Stimulated activated CD4-positive, alpha-beta T cell treated with anti-CD3 and anti-CD28 coated beads, Interleukin-4, amount 100 ng/mL, for 1 hour (primary cell): ENCODE results near the gene AKAP1.

ENCODE experiments used
- DNase-seq: peaks from one replicate; pipeline ENCODE4 v3.0.0-alpha.2; 2020

Gene AKAP1

GRCh38 chr17:57084802-57085447 is at the start of gene AKAP1:
TSS of gene AKAP1 (plus strand) at chr17:57085246. CDS start at chr17:57105465, 20,219 bp downstream.
- DNase-seq, result peak; percentile 94

GRCh38 chr17:57035971-57036481 is 49.0 kb upstream of the AKAP1 start:
- DNase-seq, result no peak

GRCh38 chr17:57037411-57037810 is 47.6 kb upstream of the AKAP1 start:
- DNase-seq, result no peak

DNA sequence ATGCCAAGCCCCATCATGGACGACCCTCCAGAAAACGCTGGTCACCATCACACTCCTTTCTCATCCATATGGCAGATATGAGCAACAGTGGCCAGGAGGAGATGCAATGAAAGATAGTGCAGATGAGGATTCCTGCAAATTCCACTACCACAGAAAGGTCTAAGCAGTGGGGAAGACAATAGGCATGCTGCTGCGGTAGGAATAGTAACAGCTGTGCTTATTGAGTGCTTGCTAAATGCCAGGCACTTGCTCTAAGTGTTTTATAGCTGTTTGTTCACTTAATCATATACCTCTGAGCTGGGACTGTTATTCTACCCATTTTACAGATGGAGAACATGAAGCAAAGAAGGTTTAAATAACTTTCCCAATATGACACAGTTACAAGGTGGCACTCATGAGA is 46.6 kb upstream of the AKAP1 start:
- DNase-seq, result no peak

- DNase-seq, result no peak
Observed at GRCh38 chr17:57040571-57040970, 44.5 kb upstream of the AKAP1 start.

DNA sequence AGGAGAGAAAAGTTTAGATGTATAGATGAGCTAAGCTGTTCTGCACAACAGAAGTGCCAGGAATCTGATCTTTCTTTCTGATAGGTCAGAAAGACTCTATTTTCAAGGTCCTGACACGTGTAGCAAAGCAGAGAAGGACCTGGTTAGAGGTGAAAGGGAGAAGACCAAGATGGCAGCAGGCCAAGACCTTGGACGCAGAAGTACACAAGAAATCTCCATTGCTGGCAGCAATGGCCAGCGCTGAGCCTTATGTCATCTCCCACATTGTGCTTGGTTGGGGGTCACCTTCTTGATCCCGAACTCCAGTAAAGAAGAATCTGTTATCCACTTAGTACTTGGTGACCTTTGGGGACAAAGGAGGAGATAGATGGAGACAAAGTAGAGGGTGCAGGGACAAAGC is 41.8 kb upstream of the AKAP1 start:
- no peak for DNase-seq

DNA sequence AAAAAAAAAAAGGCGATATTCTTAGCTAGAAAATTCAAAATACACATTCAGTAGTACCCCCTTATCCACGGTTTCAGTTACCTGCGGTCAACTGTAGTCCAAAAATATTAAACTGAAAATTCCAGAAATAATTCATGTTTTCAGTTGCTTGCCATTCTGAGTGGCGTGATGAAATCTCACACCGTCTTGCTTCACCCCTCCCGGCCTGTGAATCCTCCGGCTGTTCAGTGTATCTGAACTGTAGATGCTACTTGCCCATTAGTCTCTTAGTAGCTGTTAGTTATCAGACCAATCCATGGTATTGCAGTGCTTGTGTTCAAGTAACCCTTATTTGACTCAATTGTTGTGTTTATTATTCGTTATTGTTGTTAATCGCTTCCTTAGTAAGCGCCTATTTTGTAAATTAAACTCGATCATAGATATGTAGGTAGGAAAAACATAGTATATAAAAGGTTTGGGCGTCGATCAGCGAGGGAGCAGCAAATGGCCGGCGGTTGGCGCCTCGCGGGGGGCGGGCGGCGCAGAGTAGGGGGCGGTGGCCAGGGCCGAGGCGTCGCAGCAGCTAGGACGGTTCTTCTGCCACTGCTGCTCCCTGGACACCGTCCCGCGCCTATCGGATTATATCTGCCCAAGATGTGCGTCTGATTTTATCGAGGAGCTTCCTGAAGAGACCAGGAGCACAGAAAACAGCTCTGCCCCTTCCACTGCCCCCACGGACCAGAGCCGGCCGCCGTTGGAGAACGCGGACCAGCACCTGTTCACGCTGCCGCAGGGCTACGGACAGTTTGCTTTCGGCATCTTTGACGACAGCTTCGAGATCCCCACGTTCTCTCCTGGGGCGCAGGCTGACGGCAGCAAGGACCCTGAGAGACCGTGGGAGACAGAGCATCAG is 39.8 kb upstream of the AKAP1 start:
- no peak for DNase-seq

GRCh38 chr17:57045868-57046704 is 39.0 kb upstream of the AKAP1 start:
- DNase-seq, result peak; percentile 23

DNA sequence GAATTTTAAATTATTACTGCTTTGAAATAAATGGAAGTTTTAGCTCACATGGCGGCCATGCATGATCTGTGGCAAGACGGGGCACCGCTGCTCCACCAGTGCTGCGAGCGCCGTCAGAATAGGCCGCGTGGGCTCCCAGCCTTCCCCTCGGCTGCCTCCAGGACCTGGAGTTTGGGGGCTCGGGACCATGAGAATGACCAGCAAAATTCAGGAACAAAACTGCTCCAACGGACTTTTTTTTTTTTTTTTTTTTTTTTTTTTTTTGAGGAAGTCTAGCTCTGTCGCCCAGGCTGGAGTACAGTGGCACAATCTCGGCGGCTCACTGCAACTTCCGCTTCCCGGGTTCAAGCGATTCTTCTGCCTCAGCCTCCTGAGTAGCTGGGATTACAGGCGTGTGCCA is 38.3 kb upstream of the AKAP1 start:
- DNase-seq, result no peak

DNA sequence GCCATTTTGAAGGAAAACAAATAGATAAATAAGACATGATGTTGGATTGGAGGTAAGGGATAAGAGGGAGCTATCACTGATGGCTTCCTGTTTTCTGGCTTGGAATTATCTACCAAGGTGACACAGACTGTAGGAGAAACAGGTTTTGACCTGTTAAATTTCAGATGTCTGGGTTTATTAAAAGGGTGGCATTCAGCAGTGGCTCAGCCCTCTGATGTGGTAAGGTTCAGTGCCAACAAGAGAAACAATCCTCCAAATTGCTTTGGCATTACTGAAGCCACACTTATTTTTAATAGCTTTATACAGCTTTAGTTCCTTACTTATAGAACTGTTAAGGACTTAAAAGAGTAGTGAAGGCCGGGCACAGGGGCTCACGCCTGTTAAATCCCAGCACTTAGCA is 37.0 kb upstream of the AKAP1 start:
- DNase-seq, result no peak

DNA sequence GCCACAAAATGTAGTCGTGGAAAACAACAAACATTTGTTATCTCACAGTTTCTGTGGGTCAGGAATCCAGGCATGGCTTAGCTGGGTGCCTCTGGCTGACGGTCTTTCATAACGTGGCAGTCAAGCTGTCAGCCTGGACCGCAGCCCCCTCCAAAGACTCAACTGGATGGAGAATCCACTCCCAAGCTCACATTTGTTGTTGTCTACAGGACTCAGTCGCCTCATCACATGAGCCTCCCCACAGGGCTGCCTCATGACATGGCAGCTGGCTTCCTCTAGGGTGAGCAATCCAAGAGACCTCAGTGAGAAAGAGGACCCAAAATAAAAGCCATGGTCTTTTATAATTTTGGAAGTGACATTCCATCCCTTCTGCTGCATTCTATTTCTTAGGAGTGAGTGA is 34.7 kb upstream of the AKAP1 start:
- DNase-seq, result no peak

DNA sequence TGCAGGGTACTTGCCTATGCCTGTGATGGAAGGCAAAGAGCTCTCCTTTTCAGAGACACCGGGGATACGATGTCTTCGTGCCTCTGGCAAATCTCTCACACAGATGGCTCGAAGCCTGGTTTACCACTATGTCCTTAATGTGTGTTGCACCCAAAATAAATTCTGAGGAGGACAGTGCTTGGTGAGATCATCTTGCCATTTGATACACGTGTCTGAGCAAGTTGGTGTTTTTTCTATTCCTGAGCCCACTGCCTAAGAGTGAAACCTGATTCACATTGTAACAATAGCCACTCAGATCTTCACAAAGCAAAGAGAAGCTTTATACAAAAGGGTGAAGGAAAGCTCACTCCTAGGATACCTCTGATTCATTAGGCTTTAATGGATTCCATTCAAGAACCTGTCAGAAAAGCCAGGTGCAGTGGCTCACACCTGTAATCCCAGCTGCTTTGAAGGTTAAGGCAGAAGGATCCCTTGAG is 33.1 kb upstream of the AKAP1 start:
- no peak for DNase-seq

- DNase-seq, result no peak
Observed at GRCh38 chr17:57062865-57063264, 22.2 kb upstream of the AKAP1 start.

DNA sequence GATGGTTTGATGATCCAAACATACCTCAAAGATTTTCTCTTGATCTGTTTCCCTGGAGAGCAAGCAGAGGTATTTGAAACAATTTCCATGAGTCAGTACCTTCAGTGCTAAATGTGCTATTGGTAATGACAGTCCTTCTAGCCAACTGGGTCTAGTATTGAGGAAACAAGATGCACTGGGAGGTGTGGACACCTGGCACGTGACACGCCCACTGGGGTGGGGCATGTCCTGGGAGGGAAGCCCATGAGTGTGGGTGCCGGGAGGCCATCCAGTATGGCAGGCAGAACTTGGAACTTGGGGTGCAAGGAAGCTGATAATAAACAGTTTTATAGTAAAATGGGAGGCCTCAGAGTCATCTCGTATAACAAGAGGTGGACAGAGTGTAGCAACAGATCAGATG is 17.9 kb upstream of the AKAP1 start:
- DNase-seq, result no peak

DNA sequence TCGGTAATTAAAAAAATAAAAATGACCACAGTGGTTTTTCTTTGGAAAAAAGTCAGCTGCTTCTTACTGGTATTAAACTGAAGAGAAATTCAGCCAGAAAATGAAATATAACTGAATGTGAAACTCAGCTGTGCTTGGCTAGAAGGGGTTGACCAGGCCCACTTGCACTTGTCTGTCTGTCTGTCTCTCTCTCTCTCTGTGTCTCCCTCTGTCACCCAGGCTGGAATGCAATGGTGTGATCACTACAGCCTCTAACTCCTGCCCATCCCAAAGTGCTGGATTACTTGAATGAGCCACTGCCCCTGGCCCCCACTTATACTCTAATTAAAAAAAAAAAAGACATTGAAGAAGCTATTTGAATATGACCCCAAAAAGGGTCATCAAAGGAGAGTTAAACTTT is 17.3 kb upstream of the AKAP1 start:
- DNase-seq, result no peak

DNA sequence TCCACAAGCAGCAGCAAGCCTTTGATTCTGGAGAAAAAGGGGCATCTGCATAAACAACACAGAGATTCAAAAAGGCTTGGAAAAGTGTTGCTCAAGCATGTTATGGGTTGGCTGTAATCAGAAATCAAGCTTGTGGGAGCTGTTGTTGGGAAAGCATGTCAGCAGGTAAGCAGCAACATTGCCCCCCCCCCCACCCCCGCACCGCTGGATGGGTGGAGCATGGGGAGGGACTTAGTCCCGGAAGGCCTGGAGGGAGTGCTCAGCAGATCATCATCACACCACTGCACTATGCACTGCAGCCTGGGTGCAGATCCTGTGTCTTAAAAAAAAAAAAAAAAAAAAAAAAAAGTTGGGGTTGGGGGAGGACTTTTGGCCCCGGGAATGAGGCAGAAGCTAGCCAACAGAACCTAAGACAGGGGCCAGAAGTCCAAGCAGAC is 16.8 kb upstream of the AKAP1 start:
- DNase-seq, result no peak

GRCh38 chr17:57068707-57069106 is 16.3 kb upstream of the AKAP1 start:
- DNase-seq, result no peak

DNA sequence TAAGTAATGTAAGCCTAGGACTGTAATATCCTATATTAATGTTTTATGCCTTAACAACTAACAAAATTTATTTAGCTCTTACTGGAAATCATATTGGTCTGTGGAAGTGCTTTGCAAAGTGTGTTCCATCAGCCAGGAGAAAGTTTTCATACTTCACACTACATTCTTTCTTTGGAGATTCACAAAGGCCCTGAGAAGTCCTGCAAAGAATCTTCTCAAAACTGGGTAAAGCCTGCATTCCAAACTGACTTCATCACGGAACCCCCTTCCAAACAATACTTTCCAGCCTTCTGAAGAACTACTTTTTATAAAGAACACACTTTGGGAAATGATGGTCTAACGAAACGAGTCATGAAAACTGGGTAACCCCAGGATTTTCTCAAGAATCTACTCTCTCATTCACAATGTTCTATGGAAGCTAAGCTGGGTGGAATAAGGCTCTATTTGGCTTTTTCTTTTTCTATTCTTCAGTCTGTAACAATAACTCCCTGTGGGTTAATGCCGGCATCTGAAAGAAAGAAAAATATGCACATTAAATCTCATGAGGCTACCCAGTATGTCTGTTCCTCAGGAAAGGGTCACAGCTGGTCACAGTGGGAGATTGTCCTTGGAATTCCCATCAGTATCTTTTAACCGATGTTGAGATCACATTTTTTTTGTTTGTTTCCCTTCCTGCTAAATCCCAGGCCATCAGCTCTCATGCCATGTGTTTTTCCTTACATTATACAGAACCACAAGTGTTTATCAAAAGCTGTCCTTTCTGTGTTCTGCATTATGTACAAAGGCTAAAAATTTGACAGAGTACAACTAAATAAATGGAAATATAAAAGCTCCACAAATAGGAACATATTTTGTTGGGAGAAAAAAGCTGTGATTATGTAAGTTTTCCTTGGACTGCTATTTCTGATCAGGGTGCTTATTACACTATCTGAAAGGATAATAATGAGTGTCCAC is 12.8 kb upstream of the AKAP1 start:
- no peak for DNase-seq

DNA sequence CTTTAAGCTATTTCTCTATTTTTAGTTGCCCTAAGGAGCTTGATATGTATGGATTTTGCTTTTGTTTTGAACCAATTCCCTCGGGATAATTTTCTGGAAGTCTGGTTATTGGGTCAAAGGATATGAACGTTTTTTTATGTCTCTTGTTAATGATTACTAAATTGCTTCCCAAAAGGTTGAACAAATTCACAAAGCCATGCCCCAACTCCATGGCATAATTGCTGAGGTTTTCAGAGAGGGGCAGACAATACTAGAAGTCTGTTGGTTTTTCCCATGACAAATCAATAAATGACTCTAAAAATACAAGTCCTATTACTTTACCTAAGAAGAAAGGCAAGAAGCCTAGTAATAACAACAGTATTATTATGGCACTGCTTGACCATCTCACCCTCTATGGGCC is 11.4 kb upstream of the AKAP1 start:
- no peak for DNase-seq

DNA sequence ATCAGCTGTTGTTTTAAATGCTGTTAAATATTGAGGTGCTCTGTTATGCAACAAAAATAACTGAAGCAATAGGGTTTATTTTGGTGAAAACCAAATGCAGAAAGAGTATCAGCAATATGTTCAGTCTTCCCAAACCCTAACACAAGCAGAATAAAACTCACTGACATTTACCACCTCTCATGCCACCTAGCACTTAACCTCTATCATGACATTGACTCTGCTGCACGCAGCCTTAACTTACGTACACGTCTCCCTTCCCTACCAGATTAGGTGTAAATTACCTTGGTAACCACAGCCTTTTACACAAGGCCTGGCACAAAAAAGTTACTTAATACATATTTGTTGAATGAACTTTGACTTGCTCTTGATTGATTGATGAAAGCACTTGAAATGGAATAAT is 9.9 kb upstream of the AKAP1 start:
- DNase-seq, result no peak

DNA sequence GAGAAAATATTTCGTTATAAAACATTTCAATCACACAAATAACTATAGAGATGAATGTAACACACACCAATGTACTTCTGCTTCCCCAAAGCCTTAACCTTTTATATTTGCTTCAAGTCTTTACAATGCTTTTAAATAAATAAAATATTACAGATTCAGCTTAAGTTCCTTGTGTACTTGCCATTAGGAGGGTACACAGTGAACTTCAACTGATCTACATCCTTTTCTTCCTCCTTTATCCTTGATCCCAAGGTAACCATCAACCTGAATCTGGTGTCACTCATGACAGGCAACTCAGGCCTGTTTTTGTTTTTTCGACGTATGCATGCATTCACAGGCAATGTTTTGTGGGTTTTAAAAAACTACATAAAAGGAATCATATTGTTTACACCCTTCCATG is 9.3 kb upstream of the AKAP1 start:
- DNase-seq, result no peak

DNA sequence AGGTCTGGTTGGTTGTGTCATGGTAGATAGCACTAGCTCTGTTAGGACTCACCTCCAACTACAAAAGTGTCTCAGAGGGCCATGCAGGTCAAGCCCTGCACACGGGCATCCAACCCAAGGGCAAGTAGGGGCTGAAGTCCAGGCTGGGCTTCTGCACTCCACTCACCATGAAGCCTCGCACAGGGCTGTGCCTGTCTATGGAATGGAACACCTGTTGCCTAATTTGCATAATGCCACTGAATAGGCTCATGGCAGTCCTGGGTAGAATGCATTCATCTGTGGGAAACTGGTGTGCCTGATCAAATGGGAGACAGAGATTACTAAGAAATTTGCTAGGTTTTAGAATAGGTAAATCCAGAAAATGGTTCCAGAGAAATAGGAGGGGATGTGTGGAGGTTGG is 8.0 kb upstream of the AKAP1 start:
- DNase-seq, result no peak
